IMR-90 (cell line): ENCODE measurements around the gene EZR. TPM values are rescaled to one million over a fixed set of nuclear protein-coding genes. Genes with fewer than 3 reads are reported as not detected.

Experiments
- ATAC-seq: fragments of 200-7000 bp; cut with Tn5 transposase; 2 replicates; pipeline ENCODE4 v1.9.1; 2020; ENCODE audit warnings: low read depth, mild to moderate bottlenecking, moderate library complexity
- BruUV-seq: library from RNA; stranded (reverse); fragments of 400-500 nt; replicated peaks from 2 replicates; lab custom pipeline; 2021; lab: Mats Ljungman, UMichigan
- CTCF ChIA-PET: fragments of 300-600 bp; formaldehyde crosslinking; extraction: SDS; loops from one replicate; lab custom pipeline; 2021; ENCODE audit warnings: antibody characterized with exemption; lab: Yijun Ruan, JAX
- POLR2A ChIA-PET: fragments of 300-600 bp; sonication (Branson Sonifier 250); formaldehyde crosslinking; loops from one replicate; lab custom pipeline; 2022; ENCODE audit warnings: antibody characterized with exemption; ENCODE audit not compliant: unreplicated experiment; lab: Charles Lee
- DNase-seq: peaks from one replicate; pipeline ENCODE4 v3.0.0; 2013
- H2AFZ ChIP-seq: replicated peaks from 2 replicates; pipeline ENCODE3; 2013; ENCODE audit warnings: low read length, mild to moderate bottlenecking; ENCODE audit not compliant: poor library complexity
- H2AK5ac ChIP-seq: 2 replicates; pipeline ENCODE4 v1.6.1; 2013; ENCODE audit warnings: low read depth, low read length, inconsistent platforms
- H2AK9ac ChIP-seq: replicated peaks from 2 replicates; pipeline ENCODE3; 2013; ENCODE audit warnings: mild to moderate bottlenecking, low read depth, low read length, moderate library complexity; ENCODE audit not compliant: poor library complexity
- H2BK120ac ChIP-seq: 2 replicates; pipeline ENCODE4 v1.6.1; 2013; ENCODE audit warnings: low read depth, low read length, inconsistent platforms
- H2BK15ac ChIP-seq: 3 replicates; pipeline ENCODE4 v1.6.1; 2013; ENCODE audit warnings: low read depth, low read length, inconsistent platforms
- H2BK20ac ChIP-seq: 2 replicates; pipeline ENCODE4 v1.6.1; 2013; ENCODE audit warnings: low read depth, mild to moderate bottlenecking, inconsistent platforms, low read length, moderate library complexity
- H2BK5ac ChIP-seq: 2 replicates; pipeline ENCODE4 v1.6.1; 2013; ENCODE audit warnings: mild to moderate bottlenecking, low read depth, low read length, inconsistent platforms; ENCODE audit not compliant: poor library complexity, severe bottlenecking
- H3K14ac ChIP-seq: replicated peaks from 2 replicates; pipeline ENCODE4 v1.6.1; 2013; ENCODE audit warnings: low read depth, low read length, inconsistent platforms
- H3K18ac ChIP-seq: 2 replicates; pipeline ENCODE4 v1.6.1; 2013; ENCODE audit warnings: low read depth, low read length, control low read depth
- H3K23ac ChIP-seq: 2 replicates; pipeline ENCODE4 v1.6.1; 2013; ENCODE audit warnings: low read depth, low read length, inconsistent platforms
- H3K27ac ChIP-seq: 2 replicates; pipeline ENCODE4 v1.5.1; 2013; ENCODE audit warnings: mild to moderate bottlenecking, control low read depth, low read length; ENCODE audit not compliant: insufficient read depth
- H3K27me3 ChIP-seq: 2 replicates; pipeline ENCODE4 v1.6.1; 2013; ENCODE audit warnings: low read length; ENCODE audit not compliant: control insufficient read depth, insufficient read depth
- H3K36me3 ChIP-seq: 2 replicates; pipeline ENCODE4 v1.6.1; 2013; ENCODE audit warnings: low read length, mixed read lengths; ENCODE audit not compliant: control insufficient read depth, insufficient read depth
- H3K4ac ChIP-seq: 2 replicates; pipeline ENCODE4 v1.6.1; 2013; ENCODE audit warnings: low read depth, low read length, inconsistent platforms
- H3K4me1 ChIP-seq: 2 replicates; pipeline ENCODE4 v1.6.1; 2013; ENCODE audit warnings: low read length, mixed read lengths; ENCODE audit not compliant: control insufficient read depth, insufficient read depth
- H3K4me2 ChIP-seq: 2 replicates; pipeline ENCODE4 v1.6.1; 2013; ENCODE audit warnings: low read depth, mild to moderate bottlenecking, control low read depth, low read length, moderate library complexity
- H3K4me3 ChIP-seq: 2 replicates; pipeline ENCODE4 v1.5.1; 2013; ENCODE audit warnings: low read depth, mild to moderate bottlenecking, control low read depth, low read length, moderate library complexity; ENCODE audit not compliant: insufficient read depth
- H3K56ac ChIP-seq: 2 replicates; pipeline ENCODE4 v1.6.1; 2013; ENCODE audit warnings: low read length, inconsistent platforms; ENCODE audit not compliant: insufficient read depth; ENCODE audit errors: extremely low read depth
- H3K79me1 ChIP-seq, 2 experiments: 2 replicates each; pipeline ENCODE4 v1.6.1; 2013; ENCODE audit warnings: low read length in 2 of 2, inconsistent platforms in 1 of 2, low read depth in 1 of 2
- H3K9ac ChIP-seq: 2 replicates; pipeline ENCODE4 v1.6.1; 2013; ENCODE audit warnings: low read depth, low read length, control low read depth
- H3K9me1 ChIP-seq: 2 replicates; pipeline ENCODE4 v1.6.1; 2013; ENCODE audit warnings: low read length, inconsistent platforms; ENCODE audit not compliant: insufficient read depth
- H3K9me3 ChIP-seq: 2 replicates; pipeline ENCODE4 v1.6.1; 2013; ENCODE audit warnings: low read length; ENCODE audit not compliant: control insufficient read depth, insufficient read depth
- H4K20me1 ChIP-seq: 2 replicates; pipeline ENCODE4 v1.6.1; 2013; ENCODE audit warnings: low read length, inconsistent platforms; ENCODE audit not compliant: insufficient read depth
- H4K5ac ChIP-seq: 2 replicates; pipeline ENCODE4 v1.6.1; 2013; ENCODE audit warnings: mild to moderate bottlenecking, low read depth, low read length, control low read depth
- H4K8ac ChIP-seq, 2 experiments: 2 replicates each; pipeline ENCODE4 v1.6.1; 2013; ENCODE audit warnings: low read depth in 2 of 2, low read length in 2 of 2, control low read depth in 1 of 2, inconsistent platforms in 1 of 2
- H4K91ac ChIP-seq: 2 replicates; pipeline ENCODE4 v1.6.1; 2013; ENCODE audit warnings: low read depth, low read length, inconsistent platforms; ENCODE audit not compliant: insufficient read depth
- SMC3 ChIP-seq: fragments of 150-350 bp; IDR thresholded peaks from 2 replicates; pipeline ENCODE4 v1.6.1; 2016; ENCODE audit warnings: low read depth, mild to moderate bottlenecking, antibody characterized with exemption, low read length, moderate library complexity
- whole genome bisulfite sequencing, 2 experiments: methylation state at CpG; one replicate each; pipeline versions ENCODE4 v1.1.5 to v1.1.7; 2013; ENCODE audit warnings: missing lambda C conversion rate in 2 of 2; ENCODE audit not compliant: insufficient read length in 1 of 2; ENCODE audit errors: extremely low coverage in 2 of 2; 5-methylcytosine and 5-hydroxymethylcytosine counted together
- dilution Hi-C: fragments of 300-500 bp; cut with HindIII; formaldehyde crosslinking; loops from one replicate; pipeline ENCODE4 v1.14.3; 2018; ENCODE audit warnings: low sequenced_read_pairs; ENCODE audit not compliant: unreplicated experiment
- in situ Hi-C: fragments of 300-500 bp; cut with MboI; formaldehyde crosslinking; loops from 3 replicates; pipeline ENCODE4 v1.14.3; 2019; ENCODE audit warnings: low sequenced_read_pairs, inconsistent platforms, mixed read lengths
- intact Hi-C: fragments of 100-400 bp; cut with micrococcal nuclease; formaldehyde crosslinking; loops from 2 replicates; pipeline ENCODE4 v1.10.0; 2022
- polyA plus RNA-seq, 3 experiments: library from polyadenylated mRNA; depleted of rRNA; stranded (reverse); fragments of >200 nt; gene quantifications; 2 replicates each; pipeline ENCODE4 v1.2.3, GENCODE V29; 2012; ENCODE audit warnings: low replicate concordance in 1 of 3
- total RNA-seq: library from RNA; depleted of rRNA; stranded (reverse); fragments of >200 nt; gene quantifications from 2 replicates; pipeline ENCODE4 v1.2.3, GENCODE V29; 2012
- TF ChIP-seq, protein P1 (sequence below): fragments of 150-350 bp; IDR thresholded peaks from 2 replicates; pipeline ENCODE4 v1.6.1; 2016; ENCODE audit warnings: low read depth, mild to moderate bottlenecking, low read length, moderate library complexity, borderline replicate concordance

The EZR gene
- total and polyA plus RNA-seq, 2 of the 4 experiments (the other 2 are of a cell fraction) = 83.8 to 145 TPM

DNA sequence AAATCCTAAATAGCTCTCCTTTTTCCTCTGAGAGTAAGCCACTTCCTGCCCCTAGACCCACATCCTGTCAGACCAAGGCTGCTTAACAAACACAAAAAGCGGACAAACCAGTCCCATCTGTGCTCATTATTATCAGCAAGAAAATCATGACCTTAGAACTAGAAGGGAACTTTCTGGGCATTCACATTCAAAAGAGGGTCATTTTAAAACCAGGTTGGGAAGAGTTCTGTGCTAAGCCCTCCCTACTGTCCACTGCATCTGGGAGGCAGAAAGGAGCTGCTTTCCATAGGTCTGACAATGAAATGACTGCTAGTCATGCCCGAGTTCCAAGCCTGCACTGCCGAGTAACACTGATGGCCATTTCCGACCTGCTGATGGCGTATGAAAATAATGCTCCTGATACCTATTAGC, 15.4 kb downstream of the EZR start:
- 0 out of 2 replicates have a peak, but pooled peaks have one; percentile 5 for TF ChIP-seq SMC3
- TF ChIP-seq, protein P1, sequence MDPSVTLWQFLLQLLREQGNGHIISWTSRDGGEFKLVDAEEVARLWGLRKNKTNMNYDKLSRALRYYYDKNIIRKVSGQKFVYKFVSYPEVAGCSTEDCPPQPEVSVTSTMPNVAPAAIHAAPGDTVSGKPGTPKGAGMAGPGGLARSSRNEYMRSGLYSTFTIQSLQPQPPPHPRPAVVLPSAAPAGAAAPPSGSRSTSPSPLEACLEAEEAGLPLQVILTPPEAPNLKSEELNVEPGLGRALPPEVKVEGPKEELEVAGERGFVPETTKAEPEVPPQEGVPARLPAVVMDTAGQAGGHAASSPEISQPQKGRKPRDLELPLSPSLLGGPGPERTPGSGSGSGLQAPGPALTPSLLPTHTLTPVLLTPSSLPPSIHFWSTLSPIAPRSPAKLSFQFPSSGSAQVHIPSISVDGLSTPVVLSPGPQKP = no peak
- Histone ChIP-seq H3K79me1 (peaks cover 39 to 59% of the 10 kb centered on the region in 2 experiments), H2BK5ac (no peak overlapping the region), H3K23ac (peak overlapping the region; percentile 44; the same call in 1 of the 2 replicates), H2AFZ (no peak overlapping the region), H3K56ac (no peak overlapping the region), H4K91ac (no peak overlapping the region), H2AK5ac (no peak overlapping the region), H3K4me1 (peaks cover 12% of the 10 kb centered on the region), H3K36me3 (peaks cover 5% of the 10 kb centered on the region), H3K27me3 (no peaks in the 10 kb centered on the region), H3K18ac (no peak overlapping the region), H3K4ac (no peak overlapping the region), H2AK9ac (no peak overlapping the region), H2BK20ac (no peak overlapping the region), H3K27ac (no peak overlapping the region), H2BK15ac (no peak overlapping the region), H3K14ac (peak overlapping the region; percentile 3; the same call in 1 of the 2 replicates), H3K9ac (no peak overlapping the region), H2BK120ac (no peak overlapping the region), H3K4me3 (no peak overlapping the region), H3K4me2 (peak overlapping the region; percentile 69), H4K8ac (peak overlapping the region in 1 of 2 experiments; percentile 41; a peak in 2 of 4 replicates), H4K5ac (no peak overlapping the region), H3K9me3 (no peaks in the 10 kb centered on the region), H4K20me1 (peaks cover 22% of the 10 kb centered on the region), H3K9me1 (peaks cover 13% of the 10 kb centered on the region)
- DNase-seq = no peak
- intact Hi-C loops (no loop called here), dilution Hi-C loops (no loop called here), in situ Hi-C loops (no loop called here)
- ChIA-PET POLR2A (no interaction called here), CTCF (interaction anchor here (0.9 kb wide), 1 partner anchor 589 kb away, joined by 3 read pairs; no protein-coding TSS in a partner anchor)
- no TSS peak for BruUV-seq
- peak; percentile 54; the same call in 1 of the 2 replicates for ATAC-seq
- no CpG with 5 or more reads among the region's 5 CpGs for WGBS, 2 experiments
